Transverse colon (tissue), 4 donors: Measurements from ENCODE around the gene KIF4B. TPM values are rescaled to one million over a fixed set of nuclear protein-coding genes. Genes with fewer than 3 reads are reported as not detected.
"Not testable (repeated sequence)": the region's sequence is repeated elsewhere in the genome, so short reads cannot be mapped to it uniquely, and the experiment has no call there.

ENCODE experiments used
- DNase-seq: peaks from one replicate; pipeline ENCODE4 v3.0.0-alpha.2; 2019
- H3K27ac ChIP-seq, 4 donors: fragments of 200-600 bp; sonication (generic); 2 replicates each; pipeline ENCODE4 v1.5.1; 2016 to 2018; ENCODE audit warnings: inconsistent platforms in 4 of 4
- H3K27me3 ChIP-seq: fragments of 200-600 bp; sonication (generic); 2 replicates; pipeline ENCODE4 v1.5.1; 2017; ENCODE audit warnings: inconsistent platforms
- H3K36me3 ChIP-seq, 4 donors: fragments of 200-600 bp; sonication (generic); 2 replicates each; pipeline ENCODE4 v1.5.1; 2017 to 2019; ENCODE audit warnings: inconsistent platforms in 4 of 4
- H3K4me1 ChIP-seq, 4 donors: fragments of 200-600 bp; sonication (generic); 2 replicates each; pipeline ENCODE4 v1.5.1; 2017 to 2020; ENCODE audit warnings: inconsistent platforms in 4 of 4
- H3K4me3 ChIP-seq, 4 donors: fragments of 200-600 bp; sonication (generic); 1 replicate in 1 of 4; 2 replicates in 3 of 4; pipeline versions ENCODE4 v1.5.1 to v1.6.1; 2017 to 2019; ENCODE audit warnings: inconsistent platforms in 4 of 4
- H3K9me3 ChIP-seq, 2 donors: fragments of 200-600 bp; sonication (generic); 2 replicates each; pipeline ENCODE4 v1.5.1; 2017 to 2019; ENCODE audit warnings: inconsistent platforms in 2 of 2
- CTCF ChIP-seq, 5 experiments: fragments of 200-600 bp in 3 of 5; fragments of 450-650 bp in 2 of 5; sonication (generic) in 3 of 5; IDR thresholded peaks; 1 replicate in 2 of 5; 2 replicates in 3 of 5; pipeline ENCODE4 v1.5.1; 2016 to 2017; ENCODE audit warnings: antibody characterized with exemption in 5 of 5, inconsistent platforms in 3 of 5, mild to moderate bottlenecking in 2 of 5, moderate library complexity in 1 of 5
- EP300 ChIP-seq: sonication (generic); formaldehyde crosslinking; IDR thresholded peaks from one replicate; pipeline ENCODE4 v1.6.1; 2017; ENCODE audit warnings: antibody characterized with exemption, low read depth
- POLR2A ChIP-seq: fragments of 450-650 bp; IDR thresholded peaks from one replicate; pipeline ENCODE4 v1.6.1; 2016; ENCODE audit warnings: antibody characterized with exemption, mild to moderate bottlenecking, moderate library complexity
- POLR2AphosphoS5 ChIP-seq, 3 donors: sonication (generic); formaldehyde crosslinking; IDR thresholded peaks; one replicate each; pipeline ENCODE4 v1.6.1; 2016; ENCODE audit warnings: antibody characterized with exemption in 3 of 3
- WGBS, 2 donors: methylation state at CpG; one replicate each; pipeline ENCODE4 v1.1.5; 2018; ENCODE audit warnings: low coverage in 1 of 2; 5-methylcytosine and 5-hydroxymethylcytosine counted together
- in situ Hi-C, 4 donors: fragments of 200-750 bp; cut with MboI; loops; one replicate each; pipeline versions ENCODE4 v1.15.0 to v1.15.1; 2017; ENCODE audit warnings: low sequenced_read_pairs in 3 of 4, low pct_ligation_motif_present in 1 of 4, low pct_unique_long_range_greater_than_20kb in 1 of 4
- intact Hi-C: fragments of 100-400 bp; cut with DNase I; formaldehyde crosslinking; loops from one replicate; pipeline ENCODE4 v1.15.1; 2023; ENCODE audit warnings: low total_unique reads
- total RNA-seq, 4 donors: library from RNA; depleted of rRNA; stranded (reverse); fragments of >200 nt; gene quantifications; one replicate each; pipeline ENCODE4 v1.1.0, GENCODE V29; 2016

KIF4B gene
- total RNA-seq, 4 donors from 2014 or later: not detected

- 82 to 96% methylated on average over 3 to 5 of the region's 5 CpGs for WGBS, 2 donors
- H3K9me3 ChIP-seq: no peaks in the 10 kb centered on the region
- no peak overlapping the region for H3K27ac ChIP-seq
- H3K27me3 ChIP-seq: no peaks in the 10 kb centered on the region
- no peaks in the 10 kb centered on the region for H3K4me1 ChIP-seq
- no peak overlapping the region for H3K4me3 ChIP-seq
- intact Hi-C loops: no loop called here
- peaks cover 0 to 23% (median 4%) of the 10 kb centered on the region in 4 donors for H3K36me3 ChIP-seq
- in situ Hi-C loops: no loop called here
- DNase-seq: no peak
- TF ChIP-seq CTCF (IDR thresholded peaks at IDR 0.05) (peak in 3 of 5 experiments; percentile 8 to 33 (median 17)), POLR2AphosphoS5 (IDR thresholded peaks at IDR 0.05) (no peak)
Observed at GRCh38 chr5:154967421-154968024, 46.0 kb upstream of the KIF4B start.

- Histone ChIP-seq H3K27ac (no peak overlapping the region), H3K4me1 (no peaks in the 10 kb centered on the region), H3K36me3 (peaks cover 0 to 23% (median 2%) of the 10 kb centered on the region in 4 donors), H3K27me3 (no peaks in the 10 kb centered on the region), H3K9me3 (no peaks in the 10 kb centered on the region), H3K4me3 (no peak overlapping the region)
- DNase-seq: no peak
- intact Hi-C loops (no loop called here), in situ Hi-C loops (no loop called here)
- no peak for TF ChIP-seq EP300
- WGBS, 2 donors: 93 to 100% methylated on average over 3 to 5 of the region's 5 CpGs
Observed at GRCh38 chr5:154968953-154969352, 44.6 kb upstream of the KIF4B start.

- intact Hi-C loops (no loop called here), in situ Hi-C loops (no loop called here)
- Histone ChIP-seq H3K4me3 (no peak overlapping the region), H3K27me3 (no peaks in the 10 kb centered on the region), H3K27ac (no peak overlapping the region), H3K36me3 (peaks cover 0 to 23% (median 2%) of the 10 kb centered on the region in 4 donors), H3K9me3 (no peaks in the 10 kb centered on the region), H3K4me1 (no peaks in the 10 kb centered on the region)
- no peak for DNase-seq
- TF ChIP-seq CTCF (IDR thresholded peaks at IDR 0.05) (no peak), POLR2AphosphoS5 (IDR thresholded peaks at IDR 0.05) (no peak), EP300 (no peak), POLR2A (no peak)
Observed at GRCh38 chr5:154970759-154971158, 42.8 kb upstream of the KIF4B start.

- intact Hi-C loops: no loop called here
- in situ Hi-C loops: no loop called here
- H3K9me3 ChIP-seq: no peaks in the 10 kb centered on the region
- WGBS, 2 donors: 66 to 83% methylated on average over 2 of the region's 2 CpGs
- no peak for DNase-seq
- no peak overlapping the region for H3K4me3 ChIP-seq
- H3K4me1 ChIP-seq: no peaks in the 10 kb centered on the region
- peaks cover 0 to 23% (median 1%) of the 10 kb centered on the region in 4 donors for H3K36me3 ChIP-seq
- no peak overlapping the region for H3K27ac ChIP-seq
- no peaks in the 10 kb centered on the region for H3K27me3 ChIP-seq
- TF ChIP-seq POLR2A (no peak), POLR2AphosphoS5 (IDR thresholded peaks at IDR 0.05) (no peak), EP300 (no peak), CTCF (IDR thresholded peaks at IDR 0.05) (no peak)
Observed at GRCh38 chr5:154971501-154971900, 42.1 kb upstream of the KIF4B start.

- Histone ChIP-seq H3K4me1 (no peaks in the 10 kb centered on the region), H3K27ac (no peak overlapping the region), H3K9me3 (no peaks in the 10 kb centered on the region), H3K36me3 (peaks cover 0 to 13% (median 0%) of the 10 kb centered on the region in 4 donors), H3K4me3 (no peak overlapping the region), H3K27me3 (no peaks in the 10 kb centered on the region)
- intact Hi-C loops (no loop called here), in situ Hi-C loops (no loop called here)
- no peak for DNase-seq
- 72 to 77% methylated on average over 2 of the region's 2 CpGs for WGBS, 2 donors
- TF ChIP-seq EP300: no peak
- peak in 4 of 5 experiments; percentile 12 to 44 (median 20) for TF ChIP-seq CTCF (IDR thresholded peaks at IDR 0.05)
Observed at GRCh38 chr5:154972476-154973080, 41.0 kb upstream of the KIF4B start.

- in situ Hi-C loops, H3K36me3 ChIP-seq, H3K9me3 ChIP-seq, H3K4me1 ChIP-seq, H3K4me3 ChIP-seq, DNase-seq, H3K27me3 ChIP-seq, intact Hi-C loops, H3K27ac ChIP-seq: not testable (repeated sequence)
- WGBS, 2 donors: 95% methylated on average over 9 of the region's 9 CpGs; no CpG with 5 or more reads in 1 of the 2 donors
Observed at GRCh38 chr5:154976082-154976481, 37.5 kb upstream of the KIF4B start.
